GM13976 (cell line): ENCODE measurements around the gene RHOBTB1.
"Not testable (repeated sequence)": the region's sequence is repeated elsewhere in the genome, so short reads cannot be mapped to it uniquely, and the experiment has no call there.

Source experiments
- DNase-seq: peaks from one replicate; pipeline ENCODE4 v3.0.0; 2012; ENCODE audit warnings: low spot score
- in situ Hi-C: fragments of 300-500 bp; cut with MboI; formaldehyde crosslinking; loops from one replicate; pipeline ENCODE4 v1.12.0; 2022; ENCODE audit warnings: low sequenced_read_pairs, mixed read lengths, inconsistent platforms; ENCODE audit not compliant: unreplicated experiment
- TF ChIP-seq, protein P1 (sequence below): IDR thresholded peaks from 2 replicates; pipeline ENCODE4 v1.5.1; 2012; ENCODE audit warnings: borderline replicate concordance, mild to moderate bottlenecking; ENCODE audit not compliant: insufficient read depth; ENCODE audit errors: extremely low read depth, missing control alignments, control extremely low read depth

The RHOBTB1 gene

DNA sequence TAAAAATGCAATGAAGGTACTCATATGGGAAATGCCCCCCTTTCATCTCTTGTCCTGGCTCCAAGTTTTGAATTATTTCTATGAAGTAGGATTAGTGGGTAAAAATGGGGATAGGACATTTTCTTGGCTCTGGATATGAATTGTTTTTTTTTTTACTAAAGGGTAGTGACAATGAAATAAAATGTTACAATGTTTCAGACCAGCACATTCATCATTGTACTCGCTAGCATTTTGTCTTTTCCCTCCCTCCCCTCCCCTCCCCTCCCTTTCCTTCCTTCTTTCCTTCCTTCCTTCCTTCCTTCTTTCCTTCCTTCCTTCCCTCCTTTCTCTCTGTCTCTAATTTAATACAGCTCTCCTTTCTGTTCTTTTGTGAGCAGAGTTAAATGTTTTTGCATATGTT lies 101.3 kb downstream of the RHOBTB1 start:
- in situ Hi-C loops = no loop called here

GRCh38 chr10:60841227-60841626 lies 102.8 kb downstream of the RHOBTB1 start:
- in situ Hi-C loops, DNase-seq: not testable (repeated sequence)

More for the DNA sequence above, 101.3 kb downstream of the RHOBTB1 start:
- TF ChIP-seq, protein P1, sequence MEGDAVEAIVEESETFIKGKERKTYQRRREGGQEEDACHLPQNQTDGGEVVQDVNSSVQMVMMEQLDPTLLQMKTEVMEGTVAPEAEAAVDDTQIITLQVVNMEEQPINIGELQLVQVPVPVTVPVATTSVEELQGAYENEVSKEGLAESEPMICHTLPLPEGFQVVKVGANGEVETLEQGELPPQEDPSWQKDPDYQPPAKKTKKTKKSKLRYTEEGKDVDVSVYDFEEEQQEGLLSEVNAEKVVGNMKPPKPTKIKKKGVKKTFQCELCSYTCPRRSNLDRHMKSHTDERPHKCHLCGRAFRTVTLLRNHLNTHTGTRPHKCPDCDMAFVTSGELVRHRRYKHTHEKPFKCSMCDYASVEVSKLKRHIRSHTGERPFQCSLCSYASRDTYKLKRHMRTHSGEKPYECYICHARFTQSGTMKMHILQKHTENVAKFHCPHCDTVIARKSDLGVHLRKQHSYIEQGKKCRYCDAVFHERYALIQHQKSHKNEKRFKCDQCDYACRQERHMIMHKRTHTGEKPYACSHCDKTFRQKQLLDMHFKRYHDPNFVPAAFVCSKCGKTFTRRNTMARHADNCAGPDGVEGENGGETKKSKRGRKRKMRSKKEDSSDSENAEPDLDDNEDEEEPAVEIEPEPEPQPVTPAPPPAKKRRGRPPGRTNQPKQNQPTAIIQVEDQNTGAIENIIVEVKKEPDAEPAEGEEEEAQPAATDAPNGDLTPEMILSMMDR = no peak
- no peak for DNase-seq

DNA sequence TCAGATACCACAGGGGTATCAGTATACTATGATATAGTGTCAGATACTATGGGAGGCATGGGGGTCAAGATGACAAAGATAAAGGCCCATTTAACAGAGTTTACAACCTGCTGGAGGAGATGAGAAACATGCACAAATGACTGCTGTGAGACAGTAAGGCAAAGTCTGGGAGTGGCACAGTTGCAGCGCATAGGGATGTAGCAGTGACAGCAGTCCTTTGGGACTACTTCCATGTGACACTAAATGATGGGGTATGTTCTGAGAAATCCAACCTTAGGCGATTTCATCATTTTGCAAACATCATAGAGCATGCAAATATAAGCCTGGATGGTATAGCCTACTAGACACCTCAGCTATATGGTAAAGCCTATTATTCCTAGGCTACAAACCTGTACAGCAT lies 108.9 kb downstream of the RHOBTB1 start:
- in situ Hi-C loops = no loop called here
- no peak for DNase-seq

GRCh38 chr10:60834401-60834800 lies 109.6 kb downstream of the RHOBTB1 start:
- no peak for DNase-seq
- TF ChIP-seq, protein P1 = no peak
- in situ Hi-C loops = no loop called here

More for the DNA sequence above, 108.9 kb downstream of the RHOBTB1 start:
- TF ChIP-seq, protein P1 = no peak

DNA sequence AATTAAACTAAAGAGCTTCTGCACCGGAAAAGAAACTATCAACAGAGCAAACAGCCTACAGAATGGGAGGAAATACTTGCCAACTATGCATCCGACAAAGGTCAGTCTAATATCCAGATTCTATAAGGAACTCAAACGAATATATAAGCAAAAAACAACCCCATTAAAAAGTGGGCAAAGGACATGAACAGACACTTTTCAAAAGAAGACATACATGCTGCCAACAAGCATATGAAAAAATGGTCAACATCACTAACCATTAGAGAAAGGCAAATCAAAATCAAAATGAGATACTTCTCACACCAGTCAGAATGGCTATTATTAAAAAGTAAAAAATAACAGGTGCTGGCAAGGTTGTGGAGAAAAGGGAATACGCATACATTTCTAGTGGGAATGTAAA lies 111.8 kb downstream of the RHOBTB1 start:
- in situ Hi-C loops, DNase-seq: not testable (repeated sequence)

- in situ Hi-C loops = no loop called here
- DNase-seq = no peak
- TF ChIP-seq, protein P1 = no peak
Observed at GRCh38 chr10:60828489-60828852, 115.5 kb downstream of the RHOBTB1 start.

- in situ Hi-C loops = no loop called here
- TF ChIP-seq, protein P1 = no peak
- no peak for DNase-seq
Observed at GRCh38 chr10:60827791-60828488, 116.0 kb downstream of the RHOBTB1 start.

GRCh38 chr10:60825520-60825919 lies 118.5 kb downstream of the RHOBTB1 start:
- TF ChIP-seq, protein P1 = no peak
- in situ Hi-C loops = no loop called here
- no peak for DNase-seq
